ENCODE data around the gene HOXA3.
A peak's percentile ranks its signal among the peaks of the same experiment; 100 is the strongest.

HOXA3 gene

GRCh38 chr7:27151931-27152815 lies at the start of gene HOXA3:
Gene HOXA3 (minus strand): TSS chr7:27152583. CDS start chr7:27110640, 41,943 bp downstream.
- peak; percentile 81 for DNase-seq

- DNase-seq: no peak
Observed at GRCh38 chr7:27201580-27202017, 49.2 kb upstream of the HOXA3 start.

GRCh38 chr7:27200761-27201579 lies 48.6 kb upstream of the HOXA3 start:
- peak; percentile 72 for DNase-seq

DNA sequence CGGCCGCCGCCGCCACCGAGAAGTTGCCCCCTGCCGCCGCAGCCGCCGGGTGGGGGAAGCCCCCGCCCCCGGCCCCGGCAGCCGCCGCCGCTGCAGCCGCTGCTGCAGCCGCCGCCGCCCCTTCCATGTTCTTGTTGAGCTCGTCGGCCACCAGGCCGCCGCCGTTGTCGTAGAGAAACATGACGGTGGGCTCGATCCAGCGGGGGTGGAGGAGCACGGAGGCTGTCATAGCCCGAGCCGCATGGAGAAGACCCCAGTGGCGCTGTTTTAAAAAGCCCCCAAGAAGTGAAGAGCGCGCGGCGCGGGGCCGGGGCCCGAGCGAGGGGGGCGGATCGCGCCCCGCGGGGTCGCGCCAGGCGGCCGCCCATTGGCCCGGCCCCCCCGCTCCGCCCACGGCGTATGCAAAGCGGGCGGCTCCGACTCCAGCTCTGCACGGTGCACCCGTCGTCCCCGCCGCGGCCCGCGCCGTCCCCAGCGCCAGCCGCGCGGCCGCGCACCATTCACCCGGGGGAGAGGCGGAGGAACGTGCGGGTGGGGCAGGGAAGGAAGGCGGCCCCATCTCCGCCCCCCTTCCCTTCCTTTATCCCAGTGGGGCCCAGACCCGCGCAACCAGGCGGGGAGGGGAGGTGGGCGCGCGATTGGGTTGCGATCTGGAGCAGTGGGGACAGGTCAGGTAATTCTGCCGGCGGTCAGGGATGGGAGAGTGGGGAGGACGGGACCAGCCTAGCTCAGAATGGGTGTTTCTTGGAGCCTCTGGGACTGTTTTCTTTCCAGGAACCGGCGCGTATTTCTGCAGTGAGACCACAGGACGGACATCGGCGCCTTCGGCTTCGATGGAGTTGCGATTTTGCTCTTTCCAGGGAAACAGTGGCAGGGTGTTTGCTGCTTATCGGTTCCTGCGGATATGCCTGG lies 47.7 kb upstream of the HOXA3 start, which contains the start of gene HOXA13:
HOXA13 (minus strand) TSS at position 243 of the 912 bp plus-strand sequence; CDS start at position 229, 14 bp downstream.
- peak; percentile 85 for DNase-seq

DNA sequence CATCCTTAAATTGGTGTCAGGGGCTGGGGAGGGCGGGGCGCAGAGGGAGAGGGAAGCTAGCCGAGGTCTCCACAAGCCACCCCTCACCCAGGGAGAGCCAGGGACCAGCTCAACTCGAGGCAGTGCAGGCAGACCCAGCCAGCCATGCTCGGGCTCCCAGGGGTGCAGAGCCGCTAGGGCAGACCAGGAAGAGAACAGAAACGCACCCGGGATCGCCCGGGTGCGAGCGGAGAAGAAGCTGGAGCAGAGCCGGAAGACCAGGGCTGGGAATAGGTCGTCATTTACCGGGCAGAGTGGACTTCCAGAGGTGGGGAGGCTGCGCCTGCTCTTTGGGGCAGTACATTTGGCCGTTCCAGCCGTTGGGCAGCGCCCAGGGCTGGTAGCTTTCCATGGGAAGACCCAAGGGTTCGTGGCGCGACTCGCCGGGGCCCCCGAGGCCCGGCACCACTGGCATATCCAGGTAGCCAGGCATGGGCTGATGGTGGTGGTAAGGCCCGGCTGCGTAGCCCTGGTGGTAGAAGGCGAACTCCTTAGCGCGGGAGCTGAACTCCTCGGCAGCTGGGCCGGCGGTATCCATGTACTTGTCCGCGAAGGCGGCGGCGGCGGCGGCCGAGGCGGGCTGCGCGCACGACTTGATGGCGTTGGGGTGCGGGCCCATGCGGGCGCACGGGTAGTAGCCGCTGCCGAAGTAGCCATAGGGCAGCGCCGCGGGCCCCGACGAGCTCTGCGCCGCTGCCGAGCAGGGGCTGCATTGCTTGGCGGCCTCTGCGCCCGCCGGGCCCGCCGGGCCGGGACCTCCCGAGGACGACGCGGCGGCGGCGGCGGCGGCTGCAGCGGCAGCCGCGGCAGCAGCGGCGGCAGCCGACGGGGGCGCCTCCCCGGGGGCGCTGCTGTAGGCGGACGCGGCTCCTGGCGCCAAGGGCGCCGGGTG lies 46.8 kb upstream of the HOXA3 start:
- peak; percentile 65 for DNase-seq

- DNase-seq: peak; percentile 64
Observed at GRCh38 chr7:27198138-27198841, 45.9 kb upstream of the HOXA3 start.

DNA sequence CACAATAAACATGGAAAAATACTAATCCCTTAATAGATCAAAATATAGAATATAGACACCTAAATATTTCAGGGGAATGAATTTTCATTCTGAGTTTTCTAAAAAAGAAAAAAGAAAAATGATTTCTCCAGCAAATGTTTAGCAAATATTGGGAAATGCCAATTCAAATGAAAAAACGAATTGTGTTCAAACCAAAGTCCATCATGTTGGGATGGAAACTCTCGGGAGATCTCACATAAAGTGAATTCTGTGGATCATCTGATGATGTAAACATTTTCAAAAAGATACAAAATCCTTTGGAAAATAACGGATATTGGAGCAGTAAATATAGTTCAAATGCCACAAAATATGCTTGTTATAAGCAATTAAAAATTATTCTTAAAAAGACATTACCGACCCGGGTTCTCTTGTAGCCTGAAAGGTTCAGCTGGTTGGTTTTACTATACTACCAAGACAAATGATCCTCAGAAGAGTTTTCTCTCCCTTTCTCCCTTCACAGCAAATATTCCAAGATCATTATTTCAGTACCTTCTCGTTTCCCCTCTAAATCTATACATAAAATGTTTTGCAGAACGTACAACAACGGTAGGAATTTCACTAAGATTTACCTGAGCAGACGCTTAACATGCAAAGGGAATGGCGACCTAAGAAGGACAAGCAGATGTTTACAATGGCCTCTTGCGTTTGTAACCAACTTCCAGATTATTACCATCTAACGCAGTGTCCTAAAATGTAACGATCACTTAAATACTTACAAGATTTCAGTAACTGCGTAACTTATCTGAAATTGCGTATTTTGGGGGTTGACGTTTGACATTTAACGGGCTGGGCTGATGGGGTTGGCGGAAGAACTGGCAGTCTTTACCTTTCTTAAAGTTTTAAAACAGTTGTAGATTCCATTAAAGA lies 45.0 kb upstream of the HOXA3 start:
- DNase-seq: no peak

GRCh38 chr7:27196287-27196767 lies 43.9 kb upstream of the HOXA3 start:
- peak; percentile 89 for DNase-seq

- DNase-seq: no peak
Observed at GRCh38 chr7:27194686-27195379, 42.5 kb upstream of the HOXA3 start.

- no peak for DNase-seq
Observed at GRCh38 chr7:27194002-27194352, 41.6 kb upstream of the HOXA3 start.

- DNase-seq: no peak
Observed at GRCh38 chr7:27193335-27194001, 41.1 kb upstream of the HOXA3 start.

DNA sequence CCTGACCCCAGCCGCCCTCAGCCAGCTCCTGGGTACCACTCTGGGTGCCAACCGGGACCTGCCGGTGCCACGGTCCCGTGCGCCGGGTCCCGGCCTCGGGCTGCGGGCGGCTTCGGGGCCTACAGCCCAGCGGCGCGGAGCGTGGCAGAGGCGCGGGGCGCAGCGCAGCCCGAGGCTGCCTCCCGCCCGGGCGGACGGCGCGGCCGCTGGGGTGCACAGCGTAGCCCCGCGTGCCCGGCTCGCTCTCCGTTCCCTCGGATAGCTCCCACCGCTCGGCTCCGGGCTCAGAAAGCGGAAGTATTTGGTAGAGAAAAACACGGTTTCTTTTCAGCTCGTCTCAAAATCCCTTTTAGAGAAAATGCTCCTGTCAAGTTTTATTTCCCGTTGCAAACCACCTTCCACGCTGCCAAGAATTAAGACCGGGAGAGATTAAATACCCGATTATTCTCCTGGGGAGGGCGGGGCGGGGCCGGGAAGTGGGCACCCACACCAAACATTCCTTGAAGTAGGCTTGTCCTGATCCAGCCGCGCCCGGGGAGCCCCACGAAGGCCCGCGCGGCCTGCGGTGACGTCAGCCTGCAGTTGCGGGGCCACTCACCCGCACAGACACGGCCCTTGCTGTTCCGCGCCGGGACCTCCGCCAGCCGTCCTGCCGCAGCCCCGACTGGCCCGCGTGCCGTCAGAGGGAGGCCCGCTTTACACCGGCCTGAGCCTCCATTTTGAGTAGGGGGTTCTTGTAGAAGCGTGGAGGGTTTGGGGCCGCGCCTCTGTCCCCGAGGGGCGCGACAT lies 40.4 kb upstream of the HOXA3 start:
- DNase-seq: peak; percentile 49

DNA sequence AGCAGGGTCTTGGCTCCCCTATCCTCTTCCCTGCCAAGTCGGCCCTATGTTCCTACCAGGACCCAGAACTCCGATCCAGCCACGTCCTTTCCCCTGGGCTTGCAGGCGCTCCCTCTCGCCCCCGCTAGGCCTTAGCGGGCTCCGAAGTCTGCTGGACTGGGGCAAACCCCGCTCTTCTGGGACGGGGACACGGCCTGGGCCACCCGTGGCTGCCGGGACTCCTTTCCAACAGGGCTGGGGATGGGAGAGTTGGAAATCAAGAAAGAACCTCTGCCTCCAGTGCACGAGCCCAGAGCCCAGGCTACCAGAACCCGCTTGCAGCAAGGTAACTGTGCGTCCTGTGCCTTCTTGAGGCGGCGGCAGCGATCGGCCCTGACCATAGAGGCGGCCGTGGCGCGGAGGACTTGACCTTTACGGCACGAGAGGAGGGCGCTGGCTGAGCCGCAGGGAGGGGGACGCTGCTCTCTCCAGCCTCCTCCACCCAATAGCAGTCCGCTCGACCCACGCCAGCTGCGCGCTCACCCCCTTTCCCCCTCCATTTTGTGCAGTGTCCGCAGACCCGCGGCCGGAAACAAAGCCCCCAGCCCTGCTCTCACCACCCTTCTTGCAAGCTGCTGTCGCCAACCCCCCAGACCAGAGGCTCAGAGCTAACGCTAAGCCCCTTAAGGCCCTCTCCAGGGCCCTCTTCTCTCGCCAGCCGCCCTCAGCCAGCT lies 39.6 kb upstream of the HOXA3 start:
- DNase-seq: peak; percentile 54

DNA sequence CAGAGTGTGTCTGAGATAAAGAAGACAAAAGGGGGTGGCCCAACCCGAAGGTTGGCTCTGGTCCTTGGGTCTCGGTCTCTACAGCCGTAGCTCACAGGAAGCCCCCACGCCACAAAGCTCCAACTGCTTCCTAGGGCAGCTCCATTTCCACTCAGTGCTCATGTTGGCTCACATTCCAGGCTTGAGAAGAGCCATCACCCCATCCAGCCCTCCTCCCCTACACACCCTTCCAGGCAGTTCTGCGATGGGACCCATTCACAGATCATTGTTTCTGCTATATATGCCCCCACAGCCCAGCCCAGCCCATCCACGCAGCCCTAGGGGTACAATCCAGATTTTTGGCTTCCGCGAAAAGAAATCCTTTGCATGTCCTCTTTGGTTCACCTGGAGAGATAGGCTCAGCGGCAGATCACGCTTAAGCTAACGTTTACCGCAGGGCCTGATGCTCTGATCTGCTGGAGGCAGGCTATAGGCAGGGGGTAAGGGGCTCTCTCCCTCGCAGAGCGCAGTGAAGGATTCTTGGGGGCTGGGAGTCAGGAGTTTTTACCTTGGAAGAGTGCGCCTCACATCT lies 38.9 kb upstream of the HOXA3 start:
- DNase-seq: no peak

DNA sequence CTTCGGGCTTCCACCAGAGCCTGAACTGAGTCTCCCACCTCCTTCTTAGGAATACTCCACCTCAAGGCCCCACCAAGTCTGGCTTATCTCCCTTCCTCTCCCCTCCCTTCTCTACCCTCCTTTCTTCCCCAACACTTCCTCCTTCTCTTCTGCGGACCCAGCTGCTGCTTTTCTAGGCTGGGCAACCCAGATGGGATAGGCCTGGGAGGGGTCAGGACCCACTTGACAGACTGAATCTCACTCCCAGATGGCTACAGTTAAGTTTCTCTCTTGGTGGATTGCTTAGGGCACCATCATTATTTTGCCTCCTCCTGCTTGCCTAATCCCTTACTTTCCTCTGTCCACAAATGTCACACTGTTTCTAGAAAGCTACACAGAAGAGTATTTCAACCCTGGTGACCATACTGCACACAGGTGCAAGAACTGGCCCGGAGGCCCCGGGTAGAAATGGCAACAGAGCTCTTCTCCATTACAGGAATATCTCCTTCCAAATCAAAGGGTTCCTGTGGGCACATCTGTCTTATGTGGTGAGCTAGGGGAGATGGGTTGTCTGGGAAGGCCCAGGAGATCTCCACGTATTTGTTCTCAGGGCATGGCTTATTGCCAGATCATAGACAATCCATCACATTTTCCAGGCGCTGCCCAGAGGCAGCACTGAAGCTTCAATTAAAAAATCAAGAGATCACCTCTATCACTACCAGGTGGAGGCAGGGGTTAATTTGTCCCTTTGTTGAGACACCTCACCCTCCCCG lies 37.8 kb upstream of the HOXA3 start:
- DNase-seq: no peak
